HG02943 (cell line): ENCODE results near the gene GRM1.

Source experiments
- ATAC-seq: cut with Tn5 transposase; IDR thresholded peaks from one replicate; pipeline ENCODE4 v1.9.1; 2021; ENCODE audit warnings: mild to moderate bottlenecking, low read depth, moderate library complexity; ENCODE audit not compliant: unreplicated experiment

Gene GRM1

GRCh38 chr6:146095481-146095880 is 66.6 kb downstream of the GRM1 start:
- ATAC-seq: no peak

- ATAC-seq: no peak
These were observed 68.7 kb downstream of the GRM1 start for GRCh38 chr6:146097586-146097985.

GRCh38 chr6:146100776-146101175 is 71.9 kb downstream of the GRM1 start:
- no peak for ATAC-seq

GRCh38 chr6:146103416-146104072 is 74.7 kb downstream of the GRM1 start:
- no peak for ATAC-seq

- ATAC-seq: no peak
These were observed 77.7 kb downstream of the GRM1 start for GRCh38 chr6:146106532-146106931.

- ATAC-seq: no peak
These were observed 82.1 kb downstream of the GRM1 start for GRCh38 chr6:146110990-146111389.

GRCh38 chr6:146111881-146112450 is 83.1 kb downstream of the GRM1 start:
- ATAC-seq: no peak

GRCh38 chr6:146113084-146113623 is 84.3 kb downstream of the GRM1 start:
- no peak for ATAC-seq

GRCh38 chr6:146123616-146124015 is 94.8 kb downstream of the GRM1 start:
- ATAC-seq: no peak

- no peak for ATAC-seq
These were observed 98.8 kb downstream of the GRM1 start for GRCh38 chr6:146127447-146128215.

GRCh38 chr6:146133866-146134265 is 105.0 kb downstream of the GRM1 start:
- ATAC-seq: no peak

GRCh38 chr6:146135167-146135566 is 106.3 kb downstream of the GRM1 start:
- no peak for ATAC-seq

- ATAC-seq: no peak
These were observed 118.0 kb downstream of the GRM1 start for GRCh38 chr6:146146836-146147235.

GRCh38 chr6:146149770-146150169 is 120.9 kb downstream of the GRM1 start:
- ATAC-seq: no peak

- peak; percentile 98 for ATAC-seq
These were observed 124.3 kb downstream of the GRM1 start for GRCh38 chr6:146153040-146153758.

GRCh38 chr6:146154197-146154596 is 125.3 kb downstream of the GRM1 start:
- ATAC-seq: no peak

GRCh38 chr6:146161664-146162063 is 132.8 kb downstream of the GRM1 start:
- ATAC-seq: no peak

GRCh38 chr6:146169872-146170271 is 141.0 kb downstream of the GRM1 start:
- ATAC-seq: no peak

- ATAC-seq: no peak
These were observed 148.9 kb downstream of the GRM1 start for GRCh38 chr6:146177785-146178184.

GRCh38 chr6:146183831-146184230 is 155.0 kb downstream of the GRM1 start:
- no peak for ATAC-seq

GRCh38 chr6:146184701-146185100 is 155.8 kb downstream of the GRM1 start:
- ATAC-seq: no peak
